Measurements from ENCODE around the gene ZNF212. TPM values are rescaled to one million over a fixed set of nuclear protein-coding genes. Genes with fewer than 3 reads are reported as not detected.

The ZNF212 gene
- total RNA-seq, 3 donors from 2014 or later (not counting 1 experiment from before 2014, with no cell fraction given) = 11.2 to 23.7 (median 17.0) TPM

DNA sequence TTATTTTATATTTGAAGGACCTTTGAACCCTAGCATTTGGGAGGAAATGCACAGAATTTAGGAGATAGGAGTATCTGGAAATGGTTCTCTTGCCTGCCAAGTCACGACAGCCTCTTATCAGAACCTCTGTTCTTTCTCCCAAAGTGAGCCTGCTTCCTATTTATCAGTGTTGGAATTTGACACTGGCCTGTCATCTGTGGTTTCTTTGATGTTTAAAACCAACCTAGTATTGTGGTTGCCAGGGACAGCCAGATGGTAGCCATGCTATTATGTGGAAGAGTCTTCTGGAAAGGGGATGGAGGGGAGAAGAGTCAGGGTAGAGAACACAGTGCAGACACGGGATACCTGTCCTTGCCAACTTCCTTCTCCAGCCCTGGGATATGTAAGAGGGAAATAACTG lies 23.0 kb upstream of the ZNF212 start:
- Mint-ChIP-seq H3K9me3 (no peaks in the 10 kb centered on the region), H3K4me3 (no peak overlapping the region), H3K36me3 (peaks cover 1% of the 10 kb centered on the region), H3K27me3 (ENCODE audit: low read depth in 2 of 2) (no peaks in the 10 kb centered on the region), H3K4me1 (peaks cover 8 to 10% of the 10 kb centered on the region in 2 donors), H3K27ac (no peak overlapping the region)
- Histone ChIP-seq H3K4me3 (ENCODE audit: low read length) (no peak overlapping the region), H3K9me3 (ENCODE audit: control insufficient read depth, insufficient read depth, low read length) (no peaks in the 10 kb centered on the region), H3K27me3 (ENCODE audit: control insufficient read depth, insufficient read depth, low read length) (no peaks in the 10 kb centered on the region), H3K27ac (ENCODE audit: low read length) (no peak overlapping the region), H3K36me3 (ENCODE audit: control insufficient read depth, insufficient read depth, low read length) (peaks cover 66% of the 10 kb centered on the region), H3K4me1 (ENCODE audit: control insufficient read depth, insufficient read depth, low read length) (no peaks in the 10 kb centered on the region)
- DNase-seq (no peak), ATAC-seq (no peak)
- no peak for TF ChIP-seq CTCF (IDR thresholded peaks at IDR 0.05)
- intact Hi-C loops (cut with micrococcal nuclease) = no loop called here
- 94% methylated on average over 2 of the region's 2 CpGs for WGBS (ENCODE audit: insufficient coverage)

DNA sequence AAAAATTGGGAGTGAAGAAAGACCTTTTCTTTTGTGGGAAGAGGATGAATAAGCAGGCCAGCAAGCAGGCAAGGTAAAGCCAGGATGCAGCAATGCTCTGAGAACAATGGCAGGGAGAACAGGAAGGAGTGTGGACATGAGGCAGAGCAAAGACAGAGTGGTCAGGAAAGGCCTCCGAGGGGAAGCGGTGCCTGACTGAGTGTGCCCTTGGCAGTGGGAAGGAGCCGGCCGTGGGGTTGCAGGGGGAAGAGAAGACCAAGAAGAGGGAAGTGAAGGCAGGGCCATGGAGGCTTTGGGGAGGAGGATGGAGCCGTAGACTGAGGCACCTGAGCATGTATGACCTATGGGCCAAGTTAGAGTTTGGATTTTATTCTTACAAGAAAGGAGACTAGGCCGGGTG lies 21.9 kb upstream of the ZNF212 start:
- DNase-seq (no peak), ATAC-seq (no peak)
- Mint-ChIP-seq H3K4me3 (no peak overlapping the region), H3K4me1 (peaks cover 8 to 14% of the 10 kb centered on the region in 2 donors), H3K27ac (peak overlapping the region in 1 of 2 donors; percentile 14), H3K36me3 (no peaks in the 10 kb centered on the region), H3K27me3 (ENCODE audit: low read depth in 2 of 2) (no peaks in the 10 kb centered on the region), H3K9me3 (no peaks in the 10 kb centered on the region)
- Histone ChIP-seq H3K9me3 (ENCODE audit: control insufficient read depth, insufficient read depth, low read length) (no peaks in the 10 kb centered on the region), H3K27ac (ENCODE audit: low read length) (no peak overlapping the region), H3K4me1 (ENCODE audit: control insufficient read depth, insufficient read depth, low read length) (no peaks in the 10 kb centered on the region), H3K4me3 (ENCODE audit: low read length) (no peak overlapping the region), H3K27me3 (ENCODE audit: control insufficient read depth, insufficient read depth, low read length) (no peaks in the 10 kb centered on the region), H3K36me3 (ENCODE audit: control insufficient read depth, insufficient read depth, low read length) (peaks cover 56% of the 10 kb centered on the region)
- intact Hi-C loops (cut with micrococcal nuclease) = no loop called here
- no peak for TF ChIP-seq CTCF (IDR thresholded peaks at IDR 0.05)
- WGBS (ENCODE audit: insufficient coverage) = 95% methylated on average over 6 of the region's 6 CpGs

GRCh38 chr7:149218469-149219420 lies 20.7 kb upstream of the ZNF212 start:
- peaks cover 52% of the 10 kb centered on the region for H3K36me3 ChIP-seq (ENCODE audit: control insufficient read depth, insufficient read depth, low read length)
- H3K9me3 Mint-ChIP-seq = no peaks in the 10 kb centered on the region
- H3K27ac ChIP-seq (ENCODE audit: low read length) = no peak overlapping the region
- no peaks in the 10 kb centered on the region for H3K4me1 ChIP-seq (ENCODE audit: control insufficient read depth, insufficient read depth, low read length)
- no peaks in the 10 kb centered on the region for H3K9me3 ChIP-seq (ENCODE audit: control insufficient read depth, insufficient read depth, low read length)
- DNase-seq = no peak
- no peak overlapping the region for H3K4me3 Mint-ChIP-seq
- no peaks in the 10 kb centered on the region for H3K27me3 Mint-ChIP-seq (ENCODE audit: low read depth in 2 of 2)
- H3K36me3 Mint-ChIP-seq = no peaks in the 10 kb centered on the region
- ATAC-seq = no peak
- H3K4me3 ChIP-seq (ENCODE audit: low read length) = no peak overlapping the region
- intact Hi-C loops (cut with micrococcal nuclease) = no loop called here
- WGBS (ENCODE audit: insufficient coverage) = 91% methylated on average over 10 of the region's 10 CpGs
- H3K4me1 Mint-ChIP-seq = peaks cover 8 to 14% of the 10 kb centered on the region in 2 donors
- TF ChIP-seq CTCF (IDR thresholded peaks at IDR 0.05) = no peak
- no peaks in the 10 kb centered on the region for H3K27me3 ChIP-seq (ENCODE audit: control insufficient read depth, insufficient read depth, low read length)
- peak overlapping the region; percentile 22 to 45 for H3K27ac Mint-ChIP-seq

All from natural killer cell (primary cell).